Stimulated activated CD8-positive, alpha-beta memory T cell treated with anti-CD3 and anti-CD28 coated beads, Interleukin-15, amount 100 ng/mL, for 4 hours (primary cell): ENCODE measurements around the gene IFIH1.

Experiments
- DNase-seq, 2 donors: peaks; one replicate each; pipeline ENCODE4 v3.0.0-alpha.2; 2020; ENCODE audit warnings: low read depth in 2 of 2

Gene IFIH1

GRCh38 chr2:162308747-162309503, 9.6 kb downstream of the IFIH1 start:
- DNase-seq: no peak

GRCh38 chr2:162305901-162306300, 12.6 kb downstream of the IFIH1 start:
- DNase-seq: no peak

GRCh38 chr2:162301877-162302276, 16.6 kb downstream of the IFIH1 start:
- DNase-seq: no peak

GRCh38 chr2:162301151-162301804, 17.2 kb downstream of the IFIH1 start:
- peak in 1 of 2 donors; percentile 29 for DNase-seq

GRCh38 chr2:162300266-162300665, 18.2 kb downstream of the IFIH1 start:
- DNase-seq: no peak

- no peak for DNase-seq
Observed at GRCh38 chr2:162298669-162299335, 19.7 kb downstream of the IFIH1 start.

GRCh38 chr2:162297925-162298552, 20.4 kb downstream of the IFIH1 start:
- peak in 1 of 2 donors; percentile 15 for DNase-seq

- DNase-seq: no peak
Observed at GRCh38 chr2:162295009-162295408, 23.5 kb downstream of the IFIH1 start.

- no peak for DNase-seq
Observed at GRCh38 chr2:162293122-162293786, 25.2 kb downstream of the IFIH1 start.

GRCh38 chr2:162291748-162292147, 26.7 kb downstream of the IFIH1 start:
- no peak for DNase-seq

GRCh38 chr2:162282765-162283425, 35.6 kb downstream of the IFIH1 start:
- no peak for DNase-seq

GRCh38 chr2:162280654-162281053, 37.8 kb downstream of the IFIH1 start:
- DNase-seq: no peak

- no peak for DNase-seq
Observed at GRCh38 chr2:162277381-162277780, 41.1 kb downstream of the IFIH1 start.

GRCh38 chr2:162267996-162268395, 50.5 kb downstream of the IFIH1 start:
- no peak for DNase-seq

- no peak for DNase-seq
Observed at GRCh38 chr2:162267496-162267895, 51.0 kb downstream of the IFIH1 start.

GRCh38 chr2:162266460-162266760, 52.1 kb downstream of the IFIH1 start:
- no peak for DNase-seq

- DNase-seq: no peak
Observed at GRCh38 chr2:162265666-162266459, 52.6 kb downstream of the IFIH1 start.

- peak in 1 of 2 donors; percentile 1 for DNase-seq
Observed at GRCh38 chr2:162261032-162261945, 57.2 kb downstream of the IFIH1 start.

- no peak for DNase-seq
Observed at GRCh38 chr2:162258686-162259085, 59.8 kb downstream of the IFIH1 start.

GRCh38 chr2:162258169-162258568, 60.3 kb downstream of the IFIH1 start:
- no peak for DNase-seq
